ENCODE measurements around the gene SFXN5.

DNA sequence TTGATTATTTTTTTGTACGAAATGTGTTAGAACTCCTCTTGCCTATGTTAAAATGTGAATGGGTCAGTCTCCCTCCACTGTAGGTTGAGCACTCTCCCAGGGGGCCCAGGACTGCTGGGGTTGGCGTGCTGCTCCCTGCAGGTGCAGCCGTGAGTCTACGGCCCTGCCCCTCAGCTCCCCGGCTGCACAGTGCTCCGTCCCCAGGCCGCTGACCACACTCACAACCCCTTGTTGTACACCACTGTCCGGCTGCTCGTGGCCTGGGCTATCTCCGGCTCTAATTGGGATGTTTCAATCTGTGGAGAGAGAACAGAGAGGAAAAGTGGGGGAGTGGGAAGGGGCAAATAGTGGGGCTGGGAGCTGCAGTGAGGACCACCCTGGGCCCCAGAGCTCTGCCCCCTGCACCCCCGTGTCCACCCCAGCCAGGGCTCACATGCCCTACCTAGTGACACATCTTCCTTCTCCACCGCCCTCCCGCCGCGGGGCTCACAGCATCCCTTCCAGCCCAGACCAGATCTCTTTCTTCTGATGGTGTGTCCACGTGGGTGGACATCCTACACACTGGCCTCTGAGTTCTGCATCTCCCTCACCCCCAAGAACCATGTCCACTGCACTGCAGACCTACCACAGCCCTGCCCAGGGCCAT, 126.6 kb downstream of the SFXN5 start:
- TF ChIP-seq POLR2A (IDR thresholded peaks at IDR 0.05) = no peak
- TF ChIP-seq, protein P1, sequence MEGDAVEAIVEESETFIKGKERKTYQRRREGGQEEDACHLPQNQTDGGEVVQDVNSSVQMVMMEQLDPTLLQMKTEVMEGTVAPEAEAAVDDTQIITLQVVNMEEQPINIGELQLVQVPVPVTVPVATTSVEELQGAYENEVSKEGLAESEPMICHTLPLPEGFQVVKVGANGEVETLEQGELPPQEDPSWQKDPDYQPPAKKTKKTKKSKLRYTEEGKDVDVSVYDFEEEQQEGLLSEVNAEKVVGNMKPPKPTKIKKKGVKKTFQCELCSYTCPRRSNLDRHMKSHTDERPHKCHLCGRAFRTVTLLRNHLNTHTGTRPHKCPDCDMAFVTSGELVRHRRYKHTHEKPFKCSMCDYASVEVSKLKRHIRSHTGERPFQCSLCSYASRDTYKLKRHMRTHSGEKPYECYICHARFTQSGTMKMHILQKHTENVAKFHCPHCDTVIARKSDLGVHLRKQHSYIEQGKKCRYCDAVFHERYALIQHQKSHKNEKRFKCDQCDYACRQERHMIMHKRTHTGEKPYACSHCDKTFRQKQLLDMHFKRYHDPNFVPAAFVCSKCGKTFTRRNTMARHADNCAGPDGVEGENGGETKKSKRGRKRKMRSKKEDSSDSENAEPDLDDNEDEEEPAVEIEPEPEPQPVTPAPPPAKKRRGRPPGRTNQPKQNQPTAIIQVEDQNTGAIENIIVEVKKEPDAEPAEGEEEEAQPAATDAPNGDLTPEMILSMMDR (IDR thresholded peaks at IDR 0.05) = no peak

Data from prostate gland (tissue), 2 donors.